GM03348 (cell line): ENCODE measurements around the gene SSR3.
"Not testable (repeated sequence)": the region's sequence is repeated elsewhere in the genome, so short reads cannot be mapped to it uniquely, and the experiment has no call there.

Source experiments
- DNase-seq: peaks from one replicate; pipeline ENCODE4 v3.0.0; 2012; ENCODE audit warnings: low spot score

SSR3 gene

GRCh38 chr3:156576051-156576450 lies 21.1 kb upstream of the SSR3 start:
- DNase-seq: no peak

- DNase-seq: no peak
Measured at GRCh38 chr3:156575641-156576040, 20.7 kb upstream of the SSR3 start.

- DNase-seq: not testable (repeated sequence)
Measured at GRCh38 chr3:156569881-156570280, 15.0 kb upstream of the SSR3 start.

- not testable (repeated sequence) for DNase-seq
Measured at GRCh38 chr3:156569016-156569415, 14.1 kb upstream of the SSR3 start.

GRCh38 chr3:156563900-156564682 lies 9.2 kb upstream of the SSR3 start:
- peak; percentile 11 for DNase-seq

- DNase-seq: not testable (repeated sequence)
Measured at GRCh38 chr3:156562486-156562885, 7.6 kb upstream of the SSR3 start.

GRCh38 chr3:156561533-156561932 lies 6.6 kb upstream of the SSR3 start:
- DNase-seq: no peak

GRCh38 chr3:156559321-156559720 lies 4.4 kb upstream of the SSR3 start:
- DNase-seq: no peak

GRCh38 chr3:156558389-156558788 lies 3.5 kb upstream of the SSR3 start:
- DNase-seq: no peak

GRCh38 chr3:156554515-156554841 lies 439 bp downstream of the SSR3 start:
- no peak for DNase-seq

GRCh38 chr3:156553705-156554356 lies 1.1 kb downstream of the SSR3 start:
- peak; percentile 39 for DNase-seq

- no peak for DNase-seq
Measured at GRCh38 chr3:156552973-156553372, 1.9 kb downstream of the SSR3 start.

GRCh38 chr3:156551746-156552145 lies 3.2 kb downstream of the SSR3 start:
- DNase-seq: peak; percentile 65

GRCh38 chr3:156551261-156551660 lies 3.7 kb downstream of the SSR3 start:
- peak; percentile 43 for DNase-seq

- no peak for DNase-seq
Measured at GRCh38 chr3:156548902-156549301, 6.0 kb downstream of the SSR3 start.

GRCh38 chr3:156548041-156548687 lies 6.8 kb downstream of the SSR3 start:
- no peak for DNase-seq

GRCh38 chr3:156547637-156548036 lies 7.3 kb downstream of the SSR3 start:
- no peak for DNase-seq

- DNase-seq: no peak
Measured at GRCh38 chr3:156543043-156543555, 11.8 kb downstream of the SSR3 start.

- no peak for DNase-seq
Measured at GRCh38 chr3:156542101-156543042, 12.5 kb downstream of the SSR3 start.

- DNase-seq: no peak
Measured at GRCh38 chr3:156539802-156540201, 15.1 kb downstream of the SSR3 start.

GRCh38 chr3:156539051-156539450 lies 15.9 kb downstream of the SSR3 start:
- DNase-seq: no peak
